NCI-H128 (cell line): Measurements from ENCODE around the gene HOXA5.

ENCODE experiments used
- DNase-seq: peaks from one replicate; lab custom pipeline; 2025; ENCODE audit not compliant: unreplicated experiment; lab: John Stamatoyannopoulos, UW

HOXA5 gene

DNA sequence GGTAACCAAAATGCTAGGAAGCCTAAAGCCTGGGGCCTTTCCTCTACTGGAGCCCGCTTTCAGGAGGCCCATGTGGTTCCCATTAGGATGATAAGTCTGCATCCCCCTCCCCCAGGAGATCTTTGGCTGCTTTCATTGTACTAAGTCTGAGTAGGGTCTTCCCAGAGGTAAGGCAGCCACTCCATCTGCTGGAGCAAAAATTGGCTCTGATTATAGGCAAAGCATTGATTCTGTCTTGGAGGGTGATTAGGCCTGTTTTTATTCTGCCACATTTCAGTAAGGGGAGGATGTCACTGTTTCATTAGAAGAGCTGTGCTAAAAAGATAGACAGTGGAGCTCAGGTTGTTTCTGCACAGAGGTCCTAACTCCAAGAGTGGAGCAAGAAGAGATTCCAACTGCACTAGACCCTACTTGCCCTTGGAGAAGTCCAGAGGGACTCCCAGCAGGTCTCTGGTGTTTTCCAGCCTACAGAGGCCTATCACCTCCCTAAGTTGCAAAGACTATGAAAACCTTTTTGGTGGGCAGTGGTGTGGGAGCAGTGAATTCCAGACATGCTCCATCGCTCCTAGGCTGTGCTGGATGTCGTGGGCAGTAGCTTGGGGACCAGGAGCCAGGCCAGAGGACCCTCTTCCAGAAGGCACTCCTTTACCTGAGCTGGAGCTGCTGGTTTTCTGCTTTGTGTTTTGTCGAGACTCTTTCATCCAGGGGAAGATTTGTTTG is 33.9 kb downstream of the HOXA5 start:
- DNase-seq: no peak

DNA sequence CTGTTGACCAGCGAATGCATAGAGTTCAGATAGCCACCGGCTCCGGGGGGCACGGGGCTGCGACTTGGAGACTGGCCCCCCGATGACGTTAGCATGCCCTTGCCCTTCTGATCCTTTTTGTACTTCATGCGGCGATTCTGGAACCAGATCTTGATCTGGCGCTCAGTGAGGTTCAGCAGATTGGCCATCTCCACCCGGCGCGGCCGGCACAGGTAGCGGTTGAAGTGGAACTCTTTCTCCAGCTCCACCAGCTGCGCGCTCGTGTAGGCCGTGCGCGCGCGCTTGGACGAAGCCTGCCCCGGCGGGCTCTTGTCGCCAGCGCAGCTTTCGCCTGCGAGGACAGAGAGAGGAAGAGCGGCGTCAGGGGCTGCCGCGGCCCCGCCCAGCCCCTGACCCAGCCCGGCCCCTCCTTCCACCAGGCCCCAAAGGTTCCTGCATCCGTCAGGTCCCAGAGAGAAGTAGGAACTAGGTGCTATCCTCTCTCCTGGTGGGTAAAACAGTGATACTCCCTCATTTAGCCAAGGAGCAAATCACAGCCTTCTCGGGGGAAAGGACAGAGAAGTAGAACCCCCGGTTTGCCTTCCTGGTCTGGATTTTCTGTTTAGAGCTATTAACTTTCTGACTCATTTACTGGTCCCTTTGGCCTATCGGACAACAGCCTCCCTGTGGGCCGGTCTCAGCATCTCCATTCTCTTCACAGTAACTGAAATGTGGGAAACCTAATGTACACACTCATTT is 34.9 kb downstream of the HOXA5 start:
- DNase-seq: no peak

- no peak for DNase-seq
Observed at GRCh38 chr7:27107391-27108381, 35.8 kb downstream of the HOXA5 start.

DNA sequence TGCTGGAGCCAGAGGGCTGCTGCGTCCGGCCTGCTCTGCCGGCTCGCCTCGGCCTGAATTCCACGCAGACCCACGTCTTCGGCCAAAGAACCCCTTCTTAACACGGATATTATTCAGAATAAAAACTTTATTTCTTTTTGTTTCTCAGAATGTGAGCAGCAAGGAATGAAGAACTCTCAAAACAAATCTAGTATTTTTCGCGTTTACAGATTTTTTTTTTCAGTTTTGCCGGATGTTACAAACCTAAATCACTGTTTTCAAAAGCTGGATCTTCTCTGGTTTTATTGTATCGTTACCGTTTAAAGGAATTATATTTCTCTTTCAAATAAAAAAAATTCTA is 36.6 kb downstream of the HOXA5 start:
- no peak for DNase-seq

GRCh38 chr7:27106181-27106900 is 37.1 kb downstream of the HOXA5 start:
- DNase-seq: no peak

DNA sequence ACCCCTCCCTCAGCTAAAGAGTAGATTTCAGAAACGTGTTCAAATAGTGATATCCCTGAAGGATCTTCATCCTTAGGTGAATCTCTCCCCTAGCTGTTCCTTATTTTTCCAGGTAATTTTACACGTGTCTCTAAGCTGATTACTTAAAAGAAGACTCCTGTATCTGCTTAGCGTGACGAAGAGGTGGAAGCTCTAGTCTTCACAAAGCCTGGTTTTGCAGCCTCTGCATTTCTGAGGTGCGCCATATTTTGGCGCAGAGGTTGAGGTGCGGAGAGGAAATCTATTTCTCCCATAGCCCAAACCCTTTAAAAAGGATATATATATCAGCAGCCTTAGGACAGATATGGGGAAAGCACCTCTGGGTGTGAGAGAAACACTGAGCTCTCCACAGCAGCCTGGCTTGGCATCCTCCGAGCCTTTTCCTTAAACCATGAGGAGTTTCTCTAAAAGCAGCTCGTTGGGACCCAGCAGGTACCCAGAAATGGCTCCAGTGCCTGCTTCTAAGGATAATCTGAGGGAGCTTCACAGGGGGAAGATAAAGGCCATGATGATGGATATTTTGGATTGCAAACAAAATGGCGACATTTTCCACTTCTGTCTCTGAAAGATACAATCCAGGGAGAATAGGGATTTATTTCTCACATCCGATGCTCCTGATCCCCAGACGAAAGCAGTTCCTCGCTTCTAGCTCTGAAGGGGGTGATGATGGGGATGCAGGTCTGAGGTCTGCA is 38.0 kb downstream of the HOXA5 start:
- DNase-seq: no peak

GRCh38 chr7:27104341-27105058 is 39.0 kb downstream of the HOXA5 start:
- DNase-seq: no peak

DNA sequence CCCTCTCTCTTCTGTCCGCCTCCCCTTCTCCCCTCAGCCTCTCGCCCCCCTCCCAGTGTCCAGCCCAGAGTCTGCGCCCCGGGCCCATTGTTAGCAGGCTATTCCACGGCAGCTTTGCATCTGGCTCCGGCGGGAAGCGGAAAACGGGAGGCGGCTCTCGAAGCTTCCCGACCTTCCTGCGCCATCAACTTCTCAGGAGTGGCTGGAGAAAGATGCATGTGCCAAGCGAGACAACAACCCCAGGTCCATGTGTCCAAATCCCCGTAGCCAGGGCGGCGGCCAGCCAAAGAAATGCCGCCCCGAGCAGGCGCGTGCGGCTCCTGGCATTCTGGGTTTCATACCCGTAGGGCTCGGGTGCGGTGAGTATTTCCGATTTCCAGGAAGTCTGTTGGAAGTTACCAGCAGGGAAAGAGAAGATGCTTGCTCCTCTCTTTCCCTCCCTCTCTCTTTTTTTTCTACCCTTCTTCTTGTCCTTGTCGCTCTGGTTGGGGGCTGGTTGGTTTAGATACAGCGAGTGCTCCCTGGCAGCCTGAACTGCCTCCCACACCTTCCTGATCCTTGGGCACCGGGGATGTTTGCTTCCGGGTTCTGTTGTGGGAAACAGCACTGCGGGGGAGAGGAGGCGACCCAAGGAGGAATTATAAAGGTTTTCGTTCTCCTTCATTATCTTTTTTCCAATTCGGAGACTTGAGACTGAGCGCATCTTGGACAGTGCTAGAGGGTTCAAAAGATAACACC is 39.8 kb downstream of the HOXA5 start:
- no peak for DNase-seq

GRCh38 chr7:27102581-27103442 is 40.7 kb downstream of the HOXA5 start, which contains the start of gene HOXA2:
Gene HOXA2 (minus strand): TSS chr7:27102683. CDS start chr7:27102500, 183 bp downstream.
- DNase-seq: no peak

- DNase-seq: no peak
Observed at GRCh38 chr7:27101957-27102580, 41.4 kb downstream of the HOXA5 start.

GRCh38 chr7:27101171-27101956 is 42.1 kb downstream of the HOXA5 start:
- DNase-seq: no peak

- no peak for DNase-seq
Observed at GRCh38 chr7:27100694-27101170, 42.7 kb downstream of the HOXA5 start.

DNA sequence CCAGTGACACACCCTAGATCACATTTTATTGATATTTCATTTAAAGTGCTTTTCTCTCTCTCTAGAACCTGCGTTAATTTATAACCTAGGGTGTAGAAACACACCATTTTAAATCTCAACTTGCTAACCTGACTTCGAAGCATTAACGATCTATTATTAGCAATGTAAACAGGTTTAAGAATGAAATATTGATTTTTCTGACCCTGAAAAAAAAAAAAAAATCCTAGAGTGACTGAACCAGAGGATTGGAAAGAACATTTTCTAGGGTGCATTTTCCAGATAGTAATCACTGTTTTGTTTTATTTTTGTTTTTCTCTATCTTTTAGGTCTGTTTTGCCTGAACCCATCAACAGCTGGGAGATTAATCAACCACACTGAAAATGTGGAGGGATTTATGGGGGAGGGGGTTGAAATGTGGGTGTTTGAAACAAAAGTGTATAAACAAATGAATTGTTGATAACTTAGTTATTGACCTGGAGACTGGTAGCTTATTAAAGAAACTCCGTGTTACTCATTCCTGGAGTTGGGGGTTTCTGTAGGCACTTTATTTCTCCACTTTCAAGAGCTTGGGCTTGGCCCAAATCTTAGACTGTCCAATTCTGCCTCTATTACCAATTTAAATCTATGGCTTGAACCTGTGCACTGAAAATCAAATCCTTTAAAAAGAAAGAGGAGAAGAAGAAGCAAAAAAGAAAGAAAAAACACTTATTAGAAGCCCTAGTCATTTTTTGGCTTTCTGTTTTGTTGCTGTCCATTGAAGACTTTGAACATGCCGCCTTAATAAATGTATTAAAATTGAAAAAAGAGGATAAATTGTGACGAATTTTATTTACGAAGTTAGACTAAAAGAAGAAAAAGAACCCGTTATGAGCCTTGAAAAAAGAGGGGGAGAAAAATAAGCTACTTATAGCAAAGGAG is 43.8 kb downstream of the HOXA5 start:
- no peak for DNase-seq

- no peak for DNase-seq
Observed at GRCh38 chr7:27098578-27099451, 44.7 kb downstream of the HOXA5 start.
